HG03469 (cell line): ENCODE data around the gene DNMT3B.
"Not testable (repeated sequence)": the region's sequence is repeated elsewhere in the genome, so short reads cannot be mapped to it uniquely, and the experiment has no call there.

Experiments used
- ATAC-seq: cut with Tn5 transposase; IDR thresholded peaks from one replicate; pipeline ENCODE4 v1.9.1; 2021; ENCODE audit warnings: mild to moderate bottlenecking, moderate library complexity, moderate number of reproducible peaks; ENCODE audit not compliant: unreplicated experiment

DNMT3B gene

DNA sequence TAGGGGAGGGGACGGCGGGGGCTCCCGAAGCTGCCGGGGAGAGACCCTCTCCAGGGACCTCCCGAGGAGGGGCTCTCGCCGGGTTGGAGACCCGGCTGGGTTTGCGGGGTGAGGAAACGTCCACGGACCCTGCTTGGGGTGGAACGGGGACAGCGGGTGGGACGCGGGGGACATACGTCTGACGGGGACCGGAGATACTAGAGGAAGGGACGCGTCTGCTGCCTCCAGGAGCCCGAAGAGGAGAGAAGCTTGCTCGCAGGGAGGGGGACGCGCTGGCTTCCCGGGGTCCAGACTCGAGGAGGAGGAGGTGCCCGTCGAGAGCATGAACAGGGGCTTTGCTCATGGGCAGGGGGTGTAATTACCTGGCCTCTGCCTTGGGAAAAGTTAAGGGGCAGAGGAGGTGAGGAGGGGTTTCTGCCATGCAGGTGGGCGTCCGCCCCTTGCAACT, 593 bp downstream of the DNMT3B start:
- no peak for ATAC-seq

DNA sequence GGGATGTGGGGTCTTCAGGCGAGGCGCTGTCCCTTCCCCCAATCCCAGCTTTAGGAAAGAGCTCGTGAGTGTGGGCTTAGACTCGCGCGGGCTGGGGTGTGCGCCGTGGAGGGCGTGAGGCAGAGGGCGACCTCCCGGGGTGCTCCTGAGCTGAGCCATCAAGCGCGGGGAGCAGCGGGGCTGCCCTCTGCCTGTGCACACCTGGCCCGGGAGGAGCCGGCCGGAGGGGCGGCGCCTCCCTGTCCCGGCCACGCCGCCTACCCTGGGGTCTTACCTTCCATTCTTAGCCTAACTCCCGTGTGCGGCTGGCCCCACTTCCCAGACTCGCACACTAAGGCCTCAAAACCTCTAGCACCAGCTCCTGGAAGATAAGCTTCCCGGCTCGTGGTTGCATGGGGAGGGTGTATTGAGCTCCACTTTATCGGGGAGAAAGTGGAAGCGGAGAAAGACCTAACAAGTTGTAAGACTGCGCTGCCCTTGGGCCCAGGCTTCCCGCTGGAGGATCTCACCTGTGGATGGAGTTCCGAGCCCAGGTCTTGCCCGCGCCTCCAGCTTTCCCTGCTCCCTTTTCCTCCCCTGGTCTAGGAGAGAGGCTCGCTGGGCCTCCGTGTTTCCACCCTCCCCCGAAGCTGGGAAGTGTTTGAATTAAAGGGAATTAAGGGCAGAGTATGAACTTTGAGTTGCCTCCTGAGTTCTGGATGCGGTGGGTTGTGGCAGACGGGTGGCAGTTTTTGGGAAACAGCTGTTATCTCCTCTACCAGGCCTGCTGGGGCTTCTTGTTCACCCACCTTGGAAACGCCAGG, 1.2 kb downstream of the DNMT3B start:
- ATAC-seq: no peak

DNA sequence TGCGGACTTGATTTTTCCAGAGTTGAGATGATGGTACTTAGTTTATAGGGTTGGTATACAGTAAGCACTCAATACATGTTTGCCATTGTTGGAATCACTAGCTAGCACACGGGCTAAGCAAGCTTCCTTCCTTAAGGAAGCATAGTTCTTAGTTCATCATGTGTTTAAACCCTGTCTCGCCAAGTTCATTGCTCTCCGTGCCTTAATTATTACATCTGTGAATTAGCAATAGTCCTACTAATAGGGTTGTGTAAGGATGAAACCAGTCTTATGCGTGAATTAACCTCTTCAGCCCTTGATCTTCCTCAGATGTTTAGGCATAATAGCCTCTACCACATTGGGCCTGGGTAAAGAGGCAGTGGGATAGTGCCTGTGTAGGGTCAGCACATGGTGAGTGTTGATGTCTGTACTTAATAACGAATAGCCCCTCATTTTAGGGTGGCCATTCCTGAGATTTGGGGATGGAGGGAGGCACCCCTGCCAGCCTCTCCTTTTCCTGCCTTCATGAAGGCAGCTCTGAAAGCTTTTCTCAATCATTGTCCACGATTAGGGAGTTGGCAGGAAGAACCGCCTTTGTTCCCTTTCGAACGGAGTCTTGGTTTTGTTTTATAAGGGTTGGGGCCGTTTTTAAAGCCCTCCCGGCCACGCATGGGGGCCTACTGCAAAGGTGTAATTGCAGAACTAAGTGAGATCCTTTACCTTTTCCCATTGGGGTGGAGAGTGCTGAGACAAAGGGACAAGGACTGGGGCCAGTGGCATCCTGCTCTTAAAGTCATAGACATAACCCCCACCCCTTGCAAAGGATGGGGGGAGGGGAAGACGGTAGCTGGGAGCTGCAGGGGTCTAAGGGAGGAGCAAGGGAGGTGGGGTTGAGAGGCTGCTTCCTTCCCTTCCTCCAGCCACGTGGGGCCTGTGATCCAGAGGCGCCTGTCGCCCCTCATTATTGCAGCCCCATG, 2.1 kb downstream of the DNMT3B start:
- no peak for ATAC-seq

DNA sequence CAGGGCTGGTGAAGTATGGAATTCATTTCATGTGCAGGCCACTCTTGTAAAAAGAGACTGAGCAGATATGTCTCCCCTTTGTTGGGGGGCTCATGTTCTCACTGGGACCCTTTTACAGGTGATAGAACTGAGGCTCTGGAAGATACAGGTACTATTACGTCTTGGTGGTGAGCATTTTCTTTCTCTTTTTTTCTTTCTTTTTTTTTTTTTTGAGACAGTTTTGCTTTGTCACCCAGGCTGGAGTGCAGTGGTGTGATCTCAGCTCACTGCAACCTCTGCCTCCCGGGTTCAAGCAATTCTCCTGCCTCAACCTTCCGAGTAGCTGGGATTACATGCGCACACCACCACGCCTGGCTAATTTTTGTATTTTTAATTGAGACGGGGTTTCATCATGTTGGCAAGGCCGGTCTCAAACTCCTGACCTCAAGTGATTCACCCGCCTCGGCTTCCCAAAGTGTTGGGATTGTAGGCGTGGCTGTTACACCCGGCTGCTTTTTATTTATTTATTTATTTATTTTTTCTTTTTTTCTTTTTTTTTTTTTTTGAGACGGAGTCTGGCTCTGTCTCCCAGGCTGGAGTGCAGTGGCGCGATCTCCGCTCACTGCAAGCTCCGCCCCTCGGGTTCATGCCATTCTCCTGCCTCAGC, 3.2 kb downstream of the DNMT3B start:
- not testable (repeated sequence) for ATAC-seq

DNA sequence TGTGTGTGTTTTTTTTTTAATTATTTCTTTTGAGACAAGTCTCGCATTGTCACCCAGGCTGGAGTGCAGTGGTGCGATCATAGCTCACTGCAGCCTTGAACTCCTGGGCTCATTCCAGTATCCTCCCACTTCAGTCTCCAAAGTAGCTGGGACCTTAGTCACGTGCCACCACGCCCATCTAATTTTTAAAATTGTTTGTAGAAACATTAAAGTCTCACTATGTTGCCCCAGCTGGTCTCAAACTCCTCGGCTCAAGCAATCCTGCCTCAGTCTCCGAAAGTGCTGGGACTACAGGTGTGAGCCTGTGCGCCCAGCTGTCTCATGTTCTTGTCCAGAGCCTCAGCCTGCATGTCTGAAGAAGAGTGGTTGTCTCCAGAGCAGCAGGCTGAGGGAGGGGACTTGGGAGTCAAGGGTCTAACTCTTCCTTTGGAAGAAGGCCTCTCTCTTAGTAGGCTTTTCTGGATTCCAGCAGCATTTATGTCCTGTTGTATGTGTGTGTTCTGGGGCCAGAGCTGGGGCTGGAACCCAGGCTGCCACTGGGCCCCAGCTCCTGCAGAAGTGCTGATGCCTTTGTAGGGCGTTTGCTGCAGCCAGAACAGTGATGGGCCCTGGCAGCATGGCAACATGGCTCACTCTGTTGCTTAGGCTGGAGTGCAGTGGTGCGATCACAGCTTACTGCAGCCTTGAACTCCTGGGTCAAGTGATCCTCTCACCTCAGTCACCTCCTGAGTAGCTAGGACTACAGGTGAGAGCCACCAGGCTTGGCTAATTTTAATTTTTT, 5.4 kb downstream of the DNMT3B start:
- no peak for ATAC-seq

DNA sequence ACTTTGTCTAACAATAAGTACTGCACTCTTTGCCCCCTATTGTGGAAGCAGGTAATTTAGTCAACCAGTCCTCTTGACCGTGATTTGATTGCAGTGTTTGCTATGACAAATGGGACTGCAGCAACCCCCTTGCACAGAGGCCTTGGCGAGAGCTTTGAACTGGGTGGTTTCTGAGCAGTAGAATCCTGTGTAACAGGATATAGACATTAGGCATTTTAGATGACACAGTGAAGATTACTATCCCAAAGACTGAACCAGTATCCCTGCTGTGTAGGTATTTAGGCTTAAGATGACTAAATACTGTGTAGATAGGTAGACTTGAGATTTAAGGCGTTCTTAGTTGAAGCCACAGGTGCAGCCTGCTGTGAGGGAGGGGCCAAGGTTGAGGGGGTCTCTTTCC, 9.9 kb downstream of the DNMT3B start:
- ATAC-seq: no peak

DNA sequence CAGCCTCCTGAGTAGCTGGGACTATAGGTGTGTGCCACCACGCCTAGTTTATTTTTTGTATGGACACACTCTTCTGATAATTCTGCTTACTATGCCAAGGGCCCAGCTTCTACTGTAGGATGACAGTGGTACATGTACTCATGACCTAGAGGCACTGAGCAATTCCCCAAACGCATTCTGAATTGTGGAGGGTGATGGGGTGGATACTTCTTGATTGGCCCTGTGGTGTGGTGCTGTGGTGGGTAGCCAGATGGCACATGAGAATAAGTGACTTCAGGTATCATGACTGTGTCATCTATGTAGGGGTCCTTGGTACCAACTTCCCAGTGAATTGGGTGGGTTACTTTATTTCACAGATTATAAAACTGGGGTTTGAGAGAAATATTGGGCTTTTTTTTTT, 11.0 kb downstream of the DNMT3B start:
- no peak for ATAC-seq

DNA sequence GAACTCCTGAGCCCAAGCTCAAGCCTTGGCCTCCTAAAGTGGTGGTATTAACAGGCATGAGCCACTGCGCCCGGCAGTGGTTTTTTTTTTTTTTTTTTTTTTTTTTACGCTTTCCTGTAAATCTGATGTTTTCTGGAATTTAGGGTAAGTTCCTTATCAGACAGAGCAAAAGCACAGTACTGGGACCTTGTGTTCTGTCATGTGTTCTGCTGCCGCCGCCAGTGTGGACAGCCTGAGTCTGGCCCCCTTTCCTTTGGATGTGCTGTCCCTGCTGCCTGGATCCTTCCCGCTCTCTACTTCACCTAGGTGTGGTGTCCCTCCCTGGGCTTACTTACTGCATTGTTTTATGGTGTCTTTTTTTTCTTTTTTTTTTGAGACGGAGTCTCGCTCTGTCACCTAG, 11.7 kb downstream of the DNMT3B start:
- ATAC-seq: no peak

DNA sequence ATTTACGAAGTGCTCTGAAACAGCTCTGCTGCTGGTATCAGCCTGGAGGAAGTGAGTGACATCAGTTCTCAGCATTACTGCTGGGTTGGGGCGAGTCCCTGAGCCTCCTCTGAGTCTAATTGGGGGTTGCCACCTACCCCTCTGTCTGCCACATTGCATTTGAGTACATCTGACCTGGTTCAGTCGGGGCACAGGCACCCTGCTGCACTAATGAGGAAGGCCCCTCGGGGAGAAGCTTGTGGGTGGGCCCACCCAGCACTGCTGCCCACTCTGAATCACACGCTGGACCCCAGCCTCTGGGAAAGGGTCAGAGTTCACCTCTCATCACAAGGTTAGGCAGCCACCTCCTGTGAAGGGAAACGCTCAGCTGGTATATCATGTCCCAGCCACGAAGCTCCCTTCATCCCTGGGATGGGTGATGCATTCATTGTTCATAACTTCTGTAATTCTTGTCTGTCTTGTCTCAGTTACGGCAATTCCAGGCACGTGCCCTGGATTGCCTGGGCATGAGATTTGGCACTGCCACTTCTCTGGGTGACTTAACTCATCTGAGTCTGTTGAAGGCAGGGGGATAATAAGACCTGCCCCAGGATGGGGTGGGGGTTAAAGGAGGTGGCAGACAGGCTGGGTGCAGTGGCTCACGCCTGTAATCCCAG, 13.3 kb downstream of the DNMT3B start:
- no peak for ATAC-seq

DNA sequence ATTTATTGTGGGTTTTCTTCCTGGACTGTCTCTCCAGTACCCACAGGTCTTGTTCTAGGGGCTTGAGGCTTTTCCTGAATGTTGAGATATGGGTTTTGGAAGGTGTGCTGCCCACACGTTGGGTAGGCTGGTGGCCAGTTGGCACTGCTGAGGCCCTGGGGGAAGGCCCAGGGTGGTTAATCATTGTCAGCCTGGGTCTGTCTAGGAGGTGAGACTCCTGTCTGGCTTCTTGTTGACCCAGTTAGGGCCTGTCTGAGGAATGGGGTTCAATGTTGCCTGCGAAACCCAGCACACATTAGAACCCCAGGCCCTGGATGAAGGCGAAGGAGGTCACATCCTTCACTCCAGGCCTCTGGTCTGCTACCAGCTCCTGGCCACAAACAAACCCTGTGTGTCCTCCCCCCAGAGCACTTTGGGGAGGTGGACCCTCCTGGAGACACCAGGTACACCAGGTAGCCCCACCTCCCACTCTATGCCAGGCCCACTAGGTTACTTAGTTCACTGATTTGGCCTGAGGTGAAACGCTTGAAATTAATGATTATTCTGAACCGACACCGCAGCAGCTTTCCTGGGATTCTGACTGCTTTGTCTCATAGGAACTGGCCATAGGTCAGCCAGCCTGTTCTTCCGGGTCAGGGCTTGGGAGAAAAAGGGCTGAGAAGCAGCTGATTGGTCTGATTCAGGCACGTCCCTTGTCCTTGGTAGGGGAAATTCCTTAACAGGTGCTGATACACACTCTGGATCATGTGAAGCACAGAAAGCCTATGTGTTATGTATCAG, 15.2 kb downstream of the DNMT3B start:
- no peak for ATAC-seq

DNA sequence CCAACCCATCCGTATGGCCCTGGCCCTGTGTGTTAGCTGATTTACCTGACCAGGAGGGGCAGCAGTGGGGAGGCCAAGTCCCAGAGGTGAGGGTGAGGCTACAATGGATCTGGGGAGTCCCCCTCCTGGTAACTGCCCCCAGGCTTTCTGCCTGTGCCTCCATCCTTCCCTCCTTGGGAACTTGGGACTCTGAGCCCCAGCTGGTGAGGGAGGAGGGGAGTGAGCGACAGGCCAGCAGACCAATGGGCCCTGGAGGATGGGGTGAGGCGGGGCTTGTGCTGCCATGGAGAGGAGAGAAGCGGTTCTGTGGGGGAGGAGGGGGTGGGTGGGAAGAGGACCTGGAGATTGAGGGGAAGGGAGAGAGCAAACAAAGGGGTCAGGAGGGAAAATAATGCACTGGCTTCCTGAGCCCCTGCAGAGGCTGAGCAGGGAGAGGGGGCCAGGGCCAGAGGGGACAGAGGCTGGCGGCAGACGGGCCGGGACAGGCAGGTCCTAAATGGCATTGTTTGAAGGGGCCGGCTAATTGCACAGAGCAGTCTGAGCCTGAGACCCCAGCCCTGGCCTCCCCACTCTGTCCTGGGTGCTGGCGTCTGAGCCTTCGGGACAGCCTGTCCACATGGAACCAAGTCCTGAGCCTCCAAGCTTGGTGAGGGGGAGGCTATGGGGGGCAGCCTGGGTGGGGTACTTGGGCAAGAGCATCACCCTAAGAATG, 17.5 kb downstream of the DNMT3B start:
- no peak for ATAC-seq

DNA sequence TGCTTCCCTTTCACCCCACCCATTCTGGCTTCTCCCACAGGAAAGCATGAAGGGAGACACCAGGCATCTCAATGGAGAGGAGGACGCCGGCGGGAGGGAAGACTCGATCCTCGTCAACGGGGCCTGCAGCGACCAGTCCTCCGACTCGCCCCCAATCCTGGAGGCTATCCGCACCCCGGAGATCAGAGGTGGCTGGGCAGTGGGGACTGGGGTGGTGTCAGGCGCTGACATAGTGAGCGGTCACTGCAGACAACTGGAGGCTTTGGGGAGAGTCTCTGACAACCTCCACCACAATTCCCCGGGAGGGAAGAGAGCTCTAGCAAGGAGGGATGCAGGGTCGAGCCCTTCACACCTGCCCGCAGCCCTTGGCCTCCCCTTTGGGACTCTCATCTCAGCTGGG, 18.1 kb downstream of the DNMT3B start:
- no peak for ATAC-seq

DNA sequence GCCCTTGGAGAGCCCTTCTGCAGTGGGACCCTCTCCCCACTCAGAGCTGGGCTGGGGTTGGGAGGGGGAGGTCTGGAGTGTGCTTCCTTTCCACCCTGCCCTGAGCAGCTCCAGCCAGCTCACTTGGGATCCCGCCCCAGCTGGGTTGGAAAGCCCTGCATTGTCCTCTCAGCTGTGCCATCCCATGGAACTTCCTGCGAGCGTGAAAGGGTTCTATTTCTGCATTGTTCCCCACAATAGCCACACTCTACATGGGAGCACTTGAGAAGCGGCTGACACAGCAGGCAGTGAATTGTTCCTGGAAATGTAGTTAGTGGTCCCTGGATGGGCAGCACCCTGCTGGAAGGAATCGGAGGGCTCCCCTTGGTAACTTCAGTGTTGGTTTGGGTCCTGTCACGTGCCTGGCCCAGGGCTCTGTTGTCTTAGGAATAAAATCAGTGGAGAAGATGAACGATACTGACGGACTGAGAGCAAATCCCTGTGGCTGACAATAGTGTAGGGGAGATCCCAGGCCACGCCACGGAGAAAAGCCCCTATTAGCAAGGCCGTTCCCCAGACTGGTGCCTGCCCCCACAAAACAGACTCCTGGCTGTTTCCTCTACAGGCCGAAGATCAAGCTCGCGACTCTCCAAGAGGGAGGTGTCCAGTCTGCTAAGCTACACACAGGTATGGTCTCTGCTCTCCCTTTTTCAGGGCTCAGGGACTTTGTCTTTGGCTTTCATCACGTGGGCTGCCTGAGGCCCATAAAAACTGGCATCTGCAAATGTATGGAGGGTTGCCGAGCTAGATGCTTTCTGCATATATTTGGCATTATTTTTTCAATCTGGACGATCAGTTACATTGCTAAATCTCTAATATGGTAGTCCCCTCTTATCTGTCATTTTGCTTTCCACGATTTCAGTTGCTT, 18.8 kb downstream of the DNMT3B start:
- no peak for ATAC-seq

DNA sequence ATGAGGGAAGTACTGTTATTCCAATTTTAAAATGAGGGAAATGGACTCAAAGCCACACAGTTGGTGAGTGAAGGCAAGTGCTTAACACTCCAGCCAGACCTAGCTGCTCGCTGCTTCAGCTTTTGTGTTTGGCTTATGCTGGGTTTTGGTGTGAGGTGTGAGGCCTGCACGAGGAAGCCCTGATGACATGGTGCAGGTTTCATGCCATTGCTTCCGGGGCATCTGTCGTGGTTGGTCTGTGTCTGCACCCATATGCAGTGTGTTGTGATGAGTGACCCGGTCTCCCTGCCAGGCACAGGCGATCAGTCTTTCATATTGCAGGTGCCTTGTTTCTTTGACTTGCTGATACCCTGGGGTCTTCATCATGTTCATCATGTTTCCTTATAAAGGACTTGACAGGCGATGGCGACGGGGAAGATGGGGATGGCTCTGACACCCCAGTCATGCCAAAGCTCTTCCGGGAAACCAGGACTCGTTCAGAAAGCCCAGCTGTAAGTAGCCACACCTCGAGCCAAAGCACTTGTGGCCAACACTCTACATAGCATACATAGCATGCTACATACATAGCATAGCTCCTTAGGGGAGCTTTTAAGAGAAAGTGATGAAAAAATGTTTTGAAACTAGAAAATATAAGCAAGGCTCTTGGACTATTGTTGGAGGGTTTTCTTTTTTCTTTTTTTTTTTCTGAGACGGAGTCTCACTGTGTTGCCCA, 22.3 kb downstream of the DNMT3B start:
- no peak for ATAC-seq

DNA sequence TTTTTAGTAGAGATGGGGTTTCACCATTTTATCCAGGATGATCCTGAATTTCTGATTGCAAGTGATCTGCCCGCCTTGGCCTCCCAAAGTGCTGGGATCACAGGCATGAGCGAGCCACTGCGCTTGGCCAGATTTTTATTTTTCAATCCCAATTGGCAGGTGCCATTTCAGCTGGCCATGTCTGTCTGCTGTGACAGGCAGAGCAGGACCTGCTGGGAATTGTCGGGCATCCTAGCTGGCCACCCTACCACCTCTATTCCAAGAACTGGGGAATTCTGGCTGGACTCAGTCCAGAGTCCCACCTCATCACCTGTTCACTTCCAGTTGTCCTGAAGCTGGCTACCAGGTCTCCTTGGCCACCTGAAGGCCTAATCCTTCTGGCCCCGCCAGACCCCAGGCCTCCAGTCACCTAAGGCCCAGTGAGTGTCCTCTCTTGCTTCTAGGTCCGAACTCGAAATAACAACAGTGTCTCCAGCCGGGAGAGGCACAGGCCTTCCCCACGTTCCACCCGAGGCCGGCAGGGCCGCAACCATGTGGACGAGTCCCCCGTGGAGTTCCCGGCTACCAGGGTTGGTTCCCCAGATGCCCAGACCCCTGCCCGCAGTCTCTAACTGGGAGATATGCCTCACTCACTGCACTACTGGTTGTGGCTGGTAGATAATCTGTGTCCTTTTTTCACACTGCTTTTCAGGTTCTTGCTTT, 24.0 kb downstream of the DNMT3B start:
- ATAC-seq: no peak

DNA sequence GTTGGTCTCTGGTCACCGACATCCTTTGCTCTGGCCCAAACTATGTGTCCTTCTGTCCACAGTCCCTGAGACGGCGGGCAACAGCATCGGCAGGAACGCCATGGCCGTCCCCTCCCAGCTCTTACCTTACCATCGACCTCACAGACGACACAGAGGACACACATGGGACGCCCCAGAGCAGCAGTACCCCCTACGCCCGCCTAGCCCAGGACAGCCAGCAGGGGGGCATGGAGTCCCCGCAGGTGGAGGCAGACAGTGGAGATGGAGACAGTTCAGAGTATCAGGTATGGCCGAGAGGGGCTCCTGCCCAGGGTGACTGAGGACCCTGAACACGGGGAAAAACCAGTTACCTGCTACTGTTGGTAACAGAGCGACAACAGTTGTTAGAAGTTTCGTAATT, 25.0 kb downstream of the DNMT3B start:
- no peak for ATAC-seq
